GM18519 (cell line): ENCODE results near the gene TMPRSS4.

ENCODE experiments used
- ATAC-seq: cut with Tn5 transposase; IDR thresholded peaks from one replicate; pipeline ENCODE4 v1.9.1; 2021; ENCODE audit warnings: mild to moderate bottlenecking, moderate library complexity; ENCODE audit not compliant: unreplicated experiment, low FRiP score

TMPRSS4 gene

GRCh38 chr11:118128721-118129470 lies 52.0 kb downstream of the TMPRSS4 start:
- ATAC-seq, result no peak

GRCh38 chr11:118129471-118130172 lies 52.7 kb downstream of the TMPRSS4 start:
- no peak for ATAC-seq

- ATAC-seq, result no peak
Measured at GRCh38 chr11:118132385-118133151, 55.7 kb downstream of the TMPRSS4 start.

GRCh38 chr11:118133816-118134215 lies 56.9 kb downstream of the TMPRSS4 start:
- no peak for ATAC-seq

GRCh38 chr11:118135051-118135795 lies 58.3 kb downstream of the TMPRSS4 start:
- no peak for ATAC-seq

GRCh38 chr11:118135796-118136165 lies 58.9 kb downstream of the TMPRSS4 start:
- ATAC-seq, result no peak

- no peak for ATAC-seq
Measured at GRCh38 chr11:118136341-118136740, 59.5 kb downstream of the TMPRSS4 start.

- ATAC-seq, result no peak
Measured at GRCh38 chr11:118136801-118137200, 59.9 kb downstream of the TMPRSS4 start.

GRCh38 chr11:118138839-118139420 lies 62.1 kb downstream of the TMPRSS4 start:
- no peak for ATAC-seq

- ATAC-seq, result no peak
Measured at GRCh38 chr11:118139578-118139977, 62.7 kb downstream of the TMPRSS4 start.

- no peak for ATAC-seq
Measured at GRCh38 chr11:118142081-118142480, 65.2 kb downstream of the TMPRSS4 start.

- ATAC-seq, result no peak
Measured at GRCh38 chr11:118142809-118143208, 65.9 kb downstream of the TMPRSS4 start.

- no peak for ATAC-seq
Measured at GRCh38 chr11:118143661-118144185, 66.8 kb downstream of the TMPRSS4 start.

- ATAC-seq, result no peak
Measured at GRCh38 chr11:118144301-118145268, 67.7 kb downstream of the TMPRSS4 start.

GRCh38 chr11:118145285-118146227 lies 68.7 kb downstream of the TMPRSS4 start:
- peak; percentile 47 for ATAC-seq

GRCh38 chr11:118146554-118146953 lies 69.7 kb downstream of the TMPRSS4 start:
- ATAC-seq, result no peak

- ATAC-seq, result no peak
Measured at GRCh38 chr11:118147502-118147901, 70.6 kb downstream of the TMPRSS4 start.

- no peak for ATAC-seq
Measured at GRCh38 chr11:118148240-118148639, 71.4 kb downstream of the TMPRSS4 start.
